A549 (cell line): ENCODE data around the gene PCDHB12. TPM values are rescaled to one million over a fixed set of nuclear protein-coding genes. Genes with fewer than 3 reads are reported as not detected.
"Not testable (repeated sequence)": the region's sequence is repeated elsewhere in the genome, so short reads cannot be mapped to it uniquely, and the experiment has no call there.

Source experiments
- ATAC-seq, 2 experiments: fragments of 200-7000 bp in 1 of 2; fragments of >200 bp in 1 of 2; cut with Nextera tagmentation in 1 of 2; cut with Tn5 transposase in 1 of 2; 3 replicates each; pipeline versions ENCODE4 v1.8.0 to v1.9.1; 2018 to 2020; ENCODE audit warnings: mild to moderate bottlenecking in 1 of 2, moderate library complexity in 1 of 2
- CTCF ChIA-PET: fragments of 300-600 bp; sonication (Branson Sonifier 250); formaldehyde crosslinking; extraction: SDS; loops from one replicate; lab custom pipeline; 2021; ENCODE audit warnings: antibody characterized with exemption, inconsistent platforms; lab: Yijun Ruan, JAX
- POLR2A ChIA-PET: fragments of 350-600 bp; formaldehyde crosslinking; extraction: SDS; loops from one replicate; lab custom pipeline; 2021; ENCODE audit warnings: antibody characterized with exemption, inconsistent platforms; lab: Yijun Ruan, JAX
- DNase-seq, 2 experiments: peaks; one replicate each; pipeline versions ENCODE4 v3.0.0 to v3.0.0-alpha.2; 2011 to 2016; ENCODE audit warnings: low read depth in 1 of 2, low spot score in 1 of 2
- FAIRE-seq: peaks from 2 replicates; lab custom pipeline; 2011; peaks lifted over from hg19 to GRCh38; lab: Jason Lieb, UNC
- H3K27ac ChIP-seq, 2 experiments: fragments of >200 bp; sonication (Bioruptor Twin); formaldehyde crosslinking; 3 replicates each; pipeline ENCODE4 v1.5.1; 2016 to 2017
- H3K4me1 ChIP-seq: fragments of >200 bp; sonication (Bioruptor Twin); formaldehyde crosslinking; 3 replicates; pipeline ENCODE4 v1.6.1; 2016
- H3K4me2 ChIP-seq: fragments of >200 bp; sonication (Bioruptor Twin); formaldehyde crosslinking; 3 replicates; pipeline ENCODE4 v1.6.1; 2016
- H3K4me3 ChIP-seq: fragments of >200 bp; sonication (Bioruptor Twin); formaldehyde crosslinking; 3 replicates; pipeline ENCODE4 v1.5.1; 2016
- H3K9me3 ChIP-seq: fragments of >200 bp; sonication (Bioruptor Twin); formaldehyde crosslinking; 3 replicates; pipeline ENCODE4 v1.6.1; 2016
- CTCF ChIP-seq: fragments of >200 bp; sonication (Bioruptor Twin); formaldehyde crosslinking; IDR thresholded peaks from 3 replicates; pipeline ENCODE4 v1.5.1; 2016
- FOSB ChIP-seq: fragments of 250-450 bp; sonication (Bioruptor Pico); IDR thresholded peaks from 2 replicates; pipeline ENCODE4 v1.5.0; 2020; ENCODE audit warnings: mild to moderate bottlenecking, moderate library complexity
- FOXS1 ChIP-seq: fragments of 250-450 bp; sonication (Bioruptor Pico); IDR thresholded peaks from 2 replicates; pipeline ENCODE4 v1.5.0; 2020; ENCODE audit warnings: mild to moderate bottlenecking, moderate library complexity
- RAD21 ChIP-seq, 2 experiments: fragments of >200 bp in 1 of 2; sonication (Bioruptor Twin) in 1 of 2; formaldehyde crosslinking in 1 of 2; IDR thresholded peaks in 1 of 2; conservative IDR thresholded peaks in 1 of 2; 2 replicates in 1 of 2; 3 replicates in 1 of 2; pipeline ENCODE4 v1.6.1; 2012 to 2018; ENCODE audit warnings: inconsistent platforms in 1 of 2
- SMC3 ChIP-seq: fragments of >200 bp; sonication (Bioruptor Twin); formaldehyde crosslinking; IDR thresholded peaks from 3 replicates; pipeline ENCODE4 v1.6.1; 2018; ENCODE audit warnings: inconsistent platforms
- TFCP2L1 ChIP-seq: fragments of 250-450 bp; sonication (Bioruptor Pico); IDR thresholded peaks from 2 replicates; pipeline ENCODE4 v1.5.0; 2021; ENCODE audit warnings: mild to moderate bottlenecking
- whole genome bisulfite sequencing: methylation state at CpG from one replicate; pipeline ENCODE4 v1.1.6; 2017; ENCODE audit errors: missing lambda C conversion rate; 5-methylcytosine and 5-hydroxymethylcytosine counted together
- polyA plus RNA-seq, 4 experiments: library from polyadenylated mRNA; depleted of rRNA in 3 of 4; stranded (reverse); fragments of >200 nt; fragmentation: RNase III in 1 of 4; extraction: RNeasy Plus Mini Kit Qiagen cat#74134 plus additional on column Dnase treatment in 1 of 4; gene quantifications; 2 replicates in 3 of 4; 3 replicates in 1 of 4; pipeline ENCODE4 v1.2.3, GENCODE V29; 2011 to 2017

PCDHB12 gene
- polyA plus RNA-seq, 2 of the 4 experiments (the other 2 are of a cell fraction) = 0.05 TPM; not detected in 1

- FAIRE-seq = no peak
- Histone ChIP-seq H3K27ac (no peak within 1 kb of the TSS), H3K4me2 (peak within 1 kb of the TSS; percentile 54), H3K9me3 (peaks cover 12% of the 10 kb centered on the region), H3K4me3 (peak within 1 kb of the TSS; percentile 30; the same call in 2 of the 3 replicates), H3K4me1 (no peaks in the 10 kb centered on the region)
- ATAC-seq = peak; percentile 68 to 78; a peak in 5 of 6 replicates
- TF ChIP-seq CTCF (peak; percentile 38), FOXS1 (CRISPR knock-in tag) (no peak), FOSB (CRISPR knock-in tag) (no peak), RAD21 (conservative IDR thresholded peaks at IDR 0.05 in 1 of 2, IDR thresholded peaks at IDR 0.05 in 1 of 2) (peak; percentile 31 to 46; a peak in 4 of 5 replicates), TFCP2L1 (no peak), SMC3 (no peak)
- 13% methylated on average over 21 of the region's 21 CpGs for WGBS
- peak; percentile 6 to 39 for DNase-seq
- ChIA-PET POLR2A (interaction anchor here (1.0 kb wide), 1 partner anchor 121 kb away, joined by 3 read pairs; the partner anchor contains the start of gene TAF7), CTCF (interaction anchor here (0.6 to 2.6 kb wide), 27 partner anchors 8 to 745 kb away, joined by 3 to 11 read pairs (median 4); partner anchors contain the start of genes HDAC3, PCDHB14, PCDHB16 and PCDHB9)
These were observed 8.9 kb upstream of the PCDHB12 start, which contains the start of gene PCDHB11 for GRCh38 chr5:141199359-141200235. PCDHB11 (plus strand) TSS chr5:141199627; CDS start chr5:141199775, 148 bp downstream.

- not testable (repeated sequence) for FAIRE-seq
These were observed 7.4 kb upstream of the PCDHB12 start for GRCh38 chr5:141201126-141201525.

GRCh38 chr5:141201646-141202045, 6.9 kb upstream of the PCDHB12 start:
- H3K9me3 ChIP-seq, H3K4me2 ChIP-seq, FAIRE-seq, ATAC-seq, H3K27ac ChIP-seq, POLR2A ChIA-PET, H3K4me1 ChIP-seq, H3K4me3 ChIP-seq, DNase-seq: not testable (repeated sequence)
- WGBS = 69% methylated on average over 21 of the region's 35 CpGs
- CTCF ChIA-PET = interaction anchor here (1.5 to 1.6 kb wide), 3 partner anchors 148 to 362 kb away, joined by 3 to 4 read pairs (median 3); partner anchors contain the start of gene PCDHGB1

More at GRCh38 chr5:141201126-141201525, 7.4 kb upstream of the PCDHB12 start:
- 70% methylated on average over 25 of the region's 38 CpGs for WGBS
- ATAC-seq, H3K9me3 ChIP-seq, H3K27ac ChIP-seq, POLR2A ChIA-PET, CTCF ChIA-PET, H3K4me2 ChIP-seq, DNase-seq, H3K4me3 ChIP-seq, H3K4me1 ChIP-seq: not testable (repeated sequence)

DNA sequence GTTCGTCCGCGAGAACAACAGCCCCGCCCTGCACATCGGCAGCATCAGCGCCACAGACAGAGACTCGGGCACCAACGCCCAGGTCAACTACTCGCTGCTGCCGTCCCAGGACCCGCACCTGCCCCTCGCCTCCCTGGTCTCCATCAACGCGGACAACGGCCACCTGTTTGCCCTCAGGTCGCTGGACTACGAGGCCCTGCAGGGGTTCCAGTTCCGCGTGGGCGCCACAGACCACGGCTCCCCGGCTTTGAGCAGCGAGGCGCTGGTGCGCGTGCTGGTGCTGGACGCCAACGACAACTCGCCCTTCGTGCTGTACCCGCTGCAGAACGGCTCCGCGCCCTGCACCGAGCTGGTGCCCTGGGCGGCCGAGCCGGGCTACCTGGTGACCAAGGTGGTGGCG, 1.8 kb downstream of the PCDHB12 start:
- POLR2A ChIA-PET, H3K4me2 ChIP-seq, H3K27ac ChIP-seq, CTCF ChIA-PET, ATAC-seq, FAIRE-seq, H3K4me3 ChIP-seq, DNase-seq, H3K4me1 ChIP-seq, H3K9me3 ChIP-seq: not testable (repeated sequence)
- WGBS = 74% methylated on average over 14 of the region's 39 CpGs

DNA sequence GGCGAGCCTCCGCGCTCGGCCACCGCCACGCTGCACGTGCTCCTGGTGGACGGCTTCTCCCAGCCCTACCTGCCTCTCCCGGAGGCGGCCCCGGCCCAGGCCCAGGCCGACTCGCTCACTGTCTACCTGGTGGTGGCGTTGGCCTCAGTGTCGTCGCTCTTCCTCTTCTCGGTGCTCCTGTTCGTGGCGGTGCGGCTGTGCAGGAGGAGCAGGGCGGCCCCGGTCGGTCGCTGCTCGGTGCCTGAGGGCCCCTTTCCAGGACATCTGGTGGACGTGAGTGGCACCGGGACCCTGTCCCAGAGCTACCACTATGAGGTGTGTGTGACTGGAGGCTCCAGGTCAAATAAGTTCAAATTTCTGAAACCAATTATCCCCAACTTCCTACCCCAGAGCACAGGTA, 2.3 kb downstream of the PCDHB12 start:
- H3K27ac ChIP-seq, H3K4me1 ChIP-seq, H3K4me3 ChIP-seq, CTCF ChIA-PET, POLR2A ChIA-PET, ATAC-seq, FAIRE-seq, DNase-seq, H3K4me2 ChIP-seq, H3K9me3 ChIP-seq: not testable (repeated sequence)
- 40% methylated on average over 1 of the region's 27 CpGs for WGBS
